Measurements from ENCODE around the gene CADPS2.

The CADPS2 gene

GRCh38 chr7:122546496-122546895, 339.8 kb downstream of the CADPS2 start:
- no peaks in the 10 kb centered on the region for H3K79me2 ChIP-seq (ENCODE audit: insufficient read depth, low read length)
- H3F3A ChIP-seq (ENCODE audit: insufficient read depth, low read length) = no peaks in the 10 kb centered on the region
- no peaks in the 10 kb centered on the region for H3K36me3 ChIP-seq (ENCODE audit: insufficient read depth, low read length)
- H3K9ac ChIP-seq (ENCODE audit: low read length) = no peak overlapping the region
- H3K27me3 ChIP-seq (ENCODE audit: insufficient read depth, low read length) = no peaks in the 10 kb centered on the region
- no peaks in the 10 kb centered on the region for H3K9me3 ChIP-seq (ENCODE audit: low read length)
- peaks cover 9% of the 10 kb centered on the region for H3K4me1 ChIP-seq (ENCODE audit: insufficient read depth, low read length, severe bottlenecking)
- no peaks in the 10 kb centered on the region for H3K9me2 ChIP-seq (ENCODE audit: low read depth, low read length)
- H2AFZ ChIP-seq (ENCODE audit: low read length) = no peak overlapping the region
- no peak overlapping the region for H3K4me3 ChIP-seq (ENCODE audit: low read depth, low read length, poor library complexity, severe bottlenecking)
- no peak overlapping the region for H3K27ac ChIP-seq (ENCODE audit: low read depth, low read length, poor library complexity, severe bottlenecking)
- TF ChIP-seq CTCF (IDR thresholded peaks at IDR 0.05; ENCODE audit: low read length) (no peak), EZH2 (IDR thresholded peaks at IDR 0.05; ENCODE audit: borderline replicate concordance, low read length) (no peak)
- no peak overlapping the region for H3K4me2 ChIP-seq (ENCODE audit: low read length)
- H4K20me1 ChIP-seq (ENCODE audit: insufficient read depth, low read length) = no peaks in the 10 kb centered on the region

- Histone ChIP-seq H3K9ac (ENCODE audit: low read length) (no peak overlapping the region), H3F3A (ENCODE audit: insufficient read depth, low read length) (no peaks in the 10 kb centered on the region), H2AFZ (ENCODE audit: low read length) (no peak overlapping the region), H3K4me2 (ENCODE audit: low read length) (no peak overlapping the region), H3K4me3 (ENCODE audit: low read depth, low read length, poor library complexity, severe bottlenecking) (no peak overlapping the region), H3K9me3 (ENCODE audit: low read length) (no peaks in the 10 kb centered on the region), H3K4me1 (ENCODE audit: insufficient read depth, low read length, severe bottlenecking) (peaks cover 9% of the 10 kb centered on the region), H3K36me3 (ENCODE audit: insufficient read depth, low read length) (no peaks in the 10 kb centered on the region), H3K79me2 (ENCODE audit: insufficient read depth, low read length) (no peaks in the 10 kb centered on the region), H3K27ac (ENCODE audit: low read depth, low read length, poor library complexity, severe bottlenecking) (no peak overlapping the region), H4K20me1 (ENCODE audit: insufficient read depth, low read length) (no peaks in the 10 kb centered on the region), H3K27me3 (ENCODE audit: insufficient read depth, low read length) (no peaks in the 10 kb centered on the region), H3K9me2 (ENCODE audit: low read depth, low read length) (no peaks in the 10 kb centered on the region)
- no peak for TF ChIP-seq EZH2 (IDR thresholded peaks at IDR 0.05; ENCODE audit: borderline replicate concordance, low read length)
- no peak for TF ChIP-seq CTCF (IDR thresholded peaks at IDR 0.05; ENCODE audit: low read length)
These were observed 341.8 kb downstream of the CADPS2 start for GRCh38 chr7:122544463-122544862.

DNA sequence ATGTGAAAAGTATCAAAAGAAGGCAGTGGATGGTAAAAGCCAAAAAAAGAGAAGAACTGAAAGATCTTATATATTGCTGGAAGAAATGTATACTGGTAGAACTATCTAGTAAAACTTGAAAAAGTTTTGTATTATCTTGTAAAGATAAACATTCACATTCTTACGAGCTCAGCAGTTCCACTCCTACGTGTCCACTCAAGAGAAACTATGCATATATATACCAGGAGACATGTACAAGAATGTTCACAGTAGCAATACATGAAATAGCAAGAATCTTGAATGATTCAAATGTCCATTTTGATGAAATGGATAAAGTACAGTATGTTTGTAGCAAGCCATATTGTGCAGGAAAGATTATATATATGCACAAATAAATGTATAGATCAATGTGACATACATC, 342.4 kb downstream of the CADPS2 start:
- Histone ChIP-seq H4K20me1 (ENCODE audit: insufficient read depth, low read length) (no peaks in the 10 kb centered on the region), H3K9ac (ENCODE audit: low read length) (no peak overlapping the region), H3K4me2 (ENCODE audit: low read length) (no peak overlapping the region), H3K4me3 (ENCODE audit: low read depth, low read length, poor library complexity, severe bottlenecking) (no peak overlapping the region), H3K9me2 (ENCODE audit: low read depth, low read length) (no peaks in the 10 kb centered on the region), H3K79me2 (ENCODE audit: insufficient read depth, low read length) (no peaks in the 10 kb centered on the region), H3F3A (ENCODE audit: insufficient read depth, low read length) (no peaks in the 10 kb centered on the region), H3K27ac (ENCODE audit: low read depth, low read length, poor library complexity, severe bottlenecking) (no peak overlapping the region), H3K36me3 (ENCODE audit: insufficient read depth, low read length) (no peaks in the 10 kb centered on the region), H3K4me1 (ENCODE audit: insufficient read depth, low read length, severe bottlenecking) (peaks cover 9% of the 10 kb centered on the region), H3K9me3 (ENCODE audit: low read length) (no peaks in the 10 kb centered on the region), H2AFZ (ENCODE audit: low read length) (no peak overlapping the region), H3K27me3 (ENCODE audit: insufficient read depth, low read length) (no peaks in the 10 kb centered on the region)
- TF ChIP-seq CTCF (IDR thresholded peaks at IDR 0.05; ENCODE audit: low read length) = no peak
- no peak for TF ChIP-seq EZH2 (IDR thresholded peaks at IDR 0.05; ENCODE audit: borderline replicate concordance, low read length)
